Pancreas (tissue), 10 donors: ENCODE data around the gene WWOX. TPM values are rescaled to one million over a fixed set of nuclear protein-coding genes. Genes with fewer than 3 reads are reported as not detected.

Source experiments
- ATAC-seq, 4 donors: fragments of 200-7000 bp; cut with Tn5 transposase; one replicate each; pipeline versions ENCODE4 v1.8.0 to v1.9.1; 2020; ENCODE audit warnings: mild to moderate bottlenecking in 4 of 4, moderate library complexity in 4 of 4
- DNase-seq, 6 donors: peaks; one replicate each; pipeline ENCODE4 v3.0.0-alpha.2; 2020
- FAIRE-seq: peaks from 2 replicates; lab custom pipeline; 2012; peaks lifted over from hg19 to GRCh38; lab: Jason Lieb, UNC
- H3K27ac ChIP-seq, 4 donors: fragments of 200-600 bp; sonication (generic); 1 replicate in 3 of 4; 2 replicates in 1 of 4; pipeline versions ENCODE4 v1.5.0 to v1.8.0; 2020
- H3K27me3 ChIP-seq, 4 donors: fragments of 200-600 bp; one replicate each; pipeline ENCODE4 v1.8.0; 2021
- H3K36me3 ChIP-seq, 3 donors: fragments of 200-600 bp; sonication (generic) in 1 of 3; one replicate each; pipeline versions ENCODE4 v1.5.0 to v1.8.0; 2020 to 2021
- H3K4me1 ChIP-seq, 3 donors: fragments of 200-600 bp; one replicate each; pipeline ENCODE4 v1.8.0; 2021
- H3K4me3 ChIP-seq, 4 donors: fragments of 200-600 bp; sonication (generic) in 2 of 4; one replicate each; pipeline versions ENCODE4 v1.5.0 to v1.8.0; 2020 to 2021
- H3K9me3 ChIP-seq, 4 donors: fragments of 200-600 bp; one replicate each; pipeline ENCODE4 v1.8.0; 2021
- CTCF ChIP-seq, 4 donors: fragments of 200-600 bp; sonication (generic) in 3 of 4; IDR thresholded peaks; one replicate each; pipeline versions ENCODE4 v1.5.0 to v1.8.0; 2021; ENCODE audit warnings: antibody characterized with exemption in 4 of 4
- WGBS, 2 donors: extraction: QIAGEN DNeasy Blood & Tissue Kit; methylation state at CpG; one replicate each; pipeline ENCODE4 v1.1.7; 2013; 5-methylcytosine and 5-hydroxymethylcytosine counted together
- intact Hi-C, 3 donors: fragments of 100-400 bp; cut with DNase I; formaldehyde crosslinking; loops; one replicate each; pipeline versions ENCODE4 v1.11.1 to v1.14.2; 2022
- polyA plus RNA-seq, 2 donors: library from polyadenylated mRNA; stranded (reverse); fragments of 200-250 nt; gene quantifications; one replicate each; pipeline ENCODE4 v1.2.3, GENCODE V29; 2013
- total RNA-seq, 6 donors: library from RNA; stranded (reverse); fragmentation: NEBNext Ultra II Directional in 4 of 6; extraction: Animal tissue kit (Norgen Biotek cat#: 25700) in 4 of 6; gene quantifications; one replicate each; pipeline versions ENCODE4 v1.2.1 to v1.2.4, GENCODE V29; 2021 to 2023
- donor health status: healthy with polysubstance abuse.
- donor health status: DM: no; HTN: no; CAD: no; lungs with moderate emphysema.
- donor health status: DM: no; HTN: no; CAD: no.
- donor health status: control.
- donor health status: control.
- donor health status: Bipolar disorder and iron deficiency.
- donor health status: DM: yes; HTN: yes; CAD: no.
- donor health status: DM: no; HTN: no; CAD: no.
- donor health status: DM: no; HTN: no; CAD: no.
- donor health status: DM: yes; HTN: yes; CAD: no.

WWOX gene
- total and polyA plus RNA-seq, 8 donors = 6.8 to 14.4 (median 10.8) TPM

GRCh38 chr16:79041206-79041605, 941.8 kb downstream of the WWOX start:
- Histone ChIP-seq H3K4me3 (no peak overlapping the region), H3K36me3 (no peaks in the 10 kb centered on the region), H3K27ac (no peak overlapping the region), H3K27me3 (no peaks in the 10 kb centered on the region), H3K4me1 (peaks cover 6 to 11% (median 10%) of the 10 kb centered on the region in 3 donors), H3K9me3 (no peaks in the 10 kb centered on the region)
- DNase-seq (no peak), FAIRE-seq (no peak), ATAC-seq (no peak)
- 72 to 83% methylated on average over 8 of the region's 8 CpGs for WGBS, 2 donors
- no peak for TF ChIP-seq CTCF (IDR thresholded peaks at IDR 0.05)
- intact Hi-C loops = no loop called here

- TF ChIP-seq CTCF (IDR thresholded peaks at IDR 0.05) = no peak
- FAIRE-seq = no peak
- no peaks in the 10 kb centered on the region for H3K36me3 ChIP-seq
- no peak overlapping the region for H3K4me3 ChIP-seq
- no peaks in the 10 kb centered on the region for H3K9me3 ChIP-seq
- intact Hi-C loops = no loop called here
- no peak overlapping the region for H3K27ac ChIP-seq
- H3K27me3 ChIP-seq = no peaks in the 10 kb centered on the region
- peaks cover 6 to 11% (median 10%) of the 10 kb centered on the region in 3 donors for H3K4me1 ChIP-seq
- WGBS, 2 donors = 92 to 96% methylated on average over 2 of the region's 2 CpGs
- no peak for ATAC-seq
- DNase-seq = no peak
Measured at GRCh38 chr16:79042141-79042540, 942.7 kb downstream of the WWOX start.

- 66 to 79% methylated on average over 3 of the region's 3 CpGs for WGBS, 2 donors
- Histone ChIP-seq H3K9me3 (no peaks in the 10 kb centered on the region), H3K36me3 (no peaks in the 10 kb centered on the region), H3K27ac (no peak overlapping the region), H3K4me3 (no peak overlapping the region), H3K27me3 (no peaks in the 10 kb centered on the region), H3K4me1 (peaks cover 4 to 6% (median 4%) of the 10 kb centered on the region in 3 donors)
- ATAC-seq = no peak
- intact Hi-C loops = no loop called here
- no peak for FAIRE-seq
- TF ChIP-seq CTCF (IDR thresholded peaks at IDR 0.05) = no peak
- DNase-seq = no peak
Measured at GRCh38 chr16:79042886-79043285, 943.4 kb downstream of the WWOX start.

GRCh38 chr16:79045191-79045590, 945.7 kb downstream of the WWOX start:
- no peak for TF ChIP-seq CTCF (IDR thresholded peaks at IDR 0.05)
- H3K9me3 ChIP-seq = no peaks in the 10 kb centered on the region
- no peak for FAIRE-seq

GRCh38 chr16:79047337-79047736, 947.9 kb downstream of the WWOX start:
- TF ChIP-seq CTCF (IDR thresholded peaks at IDR 0.05) = peak in 1 of 4 donors; percentile 11
- 53 to 67% methylated on average over 3 of the region's 3 CpGs for WGBS, 2 donors
- no peaks in the 10 kb centered on the region for H3K4me1 ChIP-seq
- no peak for DNase-seq
- FAIRE-seq = no peak
- ATAC-seq = no peak
- no peaks in the 10 kb centered on the region for H3K36me3 ChIP-seq
- H3K27ac ChIP-seq = no peak overlapping the region
- H3K27me3 ChIP-seq = no peaks in the 10 kb centered on the region
- H3K9me3 ChIP-seq = no peaks in the 10 kb centered on the region
- no peak overlapping the region for H3K4me3 ChIP-seq
- intact Hi-C loops = no loop called here

More at GRCh38 chr16:79045191-79045590, 945.7 kb downstream of the WWOX start:
- Histone ChIP-seq H3K27ac (no peak overlapping the region), H3K4me1 (no peaks in the 10 kb centered on the region), H3K27me3 (no peaks in the 10 kb centered on the region), H3K4me3 (no peak overlapping the region), H3K36me3 (no peaks in the 10 kb centered on the region)
- intact Hi-C loops = no loop called here
- DNase-seq = no peak
- ATAC-seq = no peak
- WGBS, 2 donors = 83 to 84% methylated on average over 2 of the region's 2 CpGs
